GM12864 (cell line): ENCODE measurements around the gene THRA.
"Not testable (repeated sequence)": the region's sequence is repeated elsewhere in the genome, so short reads cannot be mapped to it uniquely, and the experiment has no call there.

Source experiments
- DNase-seq: peaks from one replicate; pipeline ENCODE4 v3.0.0-alpha.2; 2011; ENCODE audit warnings: low read depth
- H3K4me3 ChIP-seq: 2 replicates; pipeline ENCODE4 v1.5.1; 2011; ENCODE audit warnings: mild to moderate bottlenecking, low read depth, low read length, control low read depth
- CTCF ChIP-seq: IDR thresholded peaks from 2 replicates; pipeline ENCODE4 v1.5.1; 2011; ENCODE audit warnings: low read depth, mild to moderate bottlenecking, moderate library complexity, low read length, control low read depth, inconsistent platforms; ENCODE audit errors: missing control alignments

Gene THRA

DNA sequence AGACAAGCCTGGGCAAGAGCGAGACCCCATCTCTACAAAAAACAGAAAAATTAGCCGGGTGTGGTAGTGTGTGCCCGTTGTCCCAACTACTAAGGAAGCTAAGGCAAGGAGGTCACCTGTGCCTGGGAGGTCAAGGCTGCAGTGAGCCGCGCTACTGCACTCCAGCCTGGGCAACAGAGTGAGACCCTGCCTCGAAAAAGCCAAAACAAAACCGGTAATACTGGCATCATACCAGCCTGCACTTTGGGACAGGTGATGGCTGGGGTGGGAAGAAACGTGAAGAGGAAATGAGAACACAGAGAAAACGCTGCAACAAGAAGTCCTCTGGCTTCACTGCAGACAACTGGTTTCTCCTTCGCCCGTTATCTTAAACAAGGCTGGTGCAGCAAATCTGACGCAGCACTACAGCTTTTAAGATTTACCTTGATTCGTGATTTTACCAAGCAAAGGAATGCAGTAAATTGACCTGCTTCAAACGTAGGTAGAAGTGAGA, 76.8 kb downstream of the THRA start:
- peak overlapping the region; percentile 77 for H3K4me3 ChIP-seq
- TF ChIP-seq CTCF, result no peak
- peak; percentile 21 for DNase-seq

DNA sequence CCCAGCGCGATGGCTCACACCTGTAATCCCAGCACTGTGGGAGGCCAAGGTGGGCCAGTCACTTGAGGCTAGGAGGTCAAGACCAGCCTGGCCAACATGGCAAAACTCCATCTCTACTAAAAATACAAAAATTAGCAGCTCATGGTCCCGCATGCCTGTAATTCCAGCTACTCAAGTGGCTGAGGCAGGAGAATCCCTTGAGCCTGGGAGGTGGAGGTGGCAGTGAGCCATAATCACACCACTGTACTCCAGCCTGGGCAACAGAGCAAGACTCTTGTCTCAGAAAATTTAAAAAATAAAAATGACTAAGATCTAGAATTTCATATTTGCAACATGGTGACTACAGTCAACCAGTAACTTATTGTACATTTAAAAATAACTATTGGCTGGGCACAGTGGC, 80.4 kb downstream of the THRA start:
- not testable (repeated sequence) for H3K4me3 ChIP-seq

More for the DNA sequence above, 80.4 kb downstream of the THRA start:
- DNase-seq, result not testable (repeated sequence)
